T-helper 22 cell (primary cell): ENCODE data around the gene DUS3L.

Source experiments
- DNase-seq: peaks from one replicate; pipeline ENCODE4 v3.0.0-alpha.2; 2020; ENCODE audit warnings: low read depth

The DUS3L gene

GRCh38 chr19:5790559-5791520, at the start of gene DUS3L:
DUS3L (minus strand) TSS chr19:5791163; CDS start chr19:5791141, 22 bp downstream.
- peak; percentile 95 for DNase-seq

- no peak for DNase-seq
These were observed 48.4 kb upstream of the DUS3L start, which contains the start of gene FUT6 for GRCh38 chr19:5839065-5840017. FUT6 (minus strand) TSS chr19:5839702; CDS start chr19:5832567, 7,135 bp downstream.

GRCh38 chr19:5838353-5839064, 47.5 kb upstream of the DUS3L start:
- DNase-seq = no peak

DNA sequence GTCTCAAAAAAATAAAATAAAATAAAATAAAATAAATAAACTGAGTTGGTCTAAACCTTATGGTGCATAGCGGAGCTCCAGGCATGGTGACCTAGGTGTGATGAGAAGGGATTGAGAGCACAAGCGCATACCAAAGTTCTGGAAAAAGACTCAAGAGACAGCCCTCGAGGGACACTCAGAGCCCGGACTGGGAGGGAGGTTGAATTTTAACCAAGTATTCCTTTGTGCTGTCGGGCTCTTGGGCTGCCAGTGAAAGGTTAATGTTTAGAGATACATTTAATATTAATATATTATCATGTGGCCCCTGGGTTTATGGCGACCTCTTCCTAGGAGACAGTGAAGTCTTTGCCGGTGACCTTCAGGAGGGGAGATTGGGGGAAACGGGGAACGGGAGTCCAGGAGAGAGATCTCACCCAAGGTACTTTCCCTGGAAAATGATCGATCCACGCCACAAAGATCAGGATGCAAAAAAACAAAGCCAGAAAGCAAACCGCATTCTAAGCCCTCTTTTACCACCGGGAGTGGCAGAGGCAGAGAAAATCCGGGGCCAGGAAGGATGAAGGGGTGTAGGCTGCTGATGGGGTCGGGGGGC, 46.9 kb upstream of the DUS3L start:
- no peak for DNase-seq

- DNase-seq = no peak
These were observed 41.7 kb upstream of the DUS3L start for GRCh38 chr19:5832527-5833216.

GRCh38 chr19:5832061-5832460, 41.1 kb upstream of the DUS3L start:
- DNase-seq = no peak

- DNase-seq = no peak
These were observed 40.2 kb upstream of the DUS3L start for GRCh38 chr19:5831159-5831558.

DNA sequence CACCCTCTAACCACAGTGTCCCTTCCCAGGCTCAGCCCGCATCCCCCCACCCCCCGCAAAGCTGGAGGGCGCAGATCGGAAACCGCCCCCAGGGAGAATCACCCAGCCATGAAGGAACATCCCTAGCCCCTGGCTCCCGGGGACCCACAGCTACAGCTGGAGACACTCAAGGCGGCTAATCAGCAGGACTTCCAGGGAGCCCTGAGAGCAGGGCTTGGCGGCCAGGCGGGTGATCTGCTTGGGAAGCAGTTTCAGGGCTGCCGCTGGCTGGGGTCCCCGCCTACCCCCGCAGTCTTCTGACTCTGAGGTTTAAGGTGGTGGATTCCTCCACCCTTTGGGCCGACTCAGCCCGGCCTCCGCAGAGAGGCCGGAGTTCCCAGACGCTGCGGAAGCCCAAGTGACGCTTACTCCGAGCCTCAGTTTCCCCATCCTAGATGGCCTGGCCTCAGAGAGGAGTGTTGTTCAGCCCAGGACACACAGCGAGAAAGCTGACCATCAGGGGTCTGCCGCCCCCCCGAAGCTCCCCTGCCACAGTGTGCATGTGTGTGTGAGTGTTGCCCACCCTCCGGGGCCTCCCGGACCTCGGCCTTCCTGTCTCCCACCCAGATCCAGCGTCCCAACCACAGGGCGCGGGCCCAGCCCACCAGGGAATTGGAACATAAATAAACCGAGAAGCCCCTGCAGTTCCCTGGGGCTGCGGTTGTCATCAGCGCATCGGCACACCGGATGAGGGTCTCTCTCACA, 38.8 kb upstream of the DUS3L start:
- DNase-seq = no peak

GRCh38 chr19:5828661-5829566, 38.0 kb upstream of the DUS3L start:
- DNase-seq = no peak

DNA sequence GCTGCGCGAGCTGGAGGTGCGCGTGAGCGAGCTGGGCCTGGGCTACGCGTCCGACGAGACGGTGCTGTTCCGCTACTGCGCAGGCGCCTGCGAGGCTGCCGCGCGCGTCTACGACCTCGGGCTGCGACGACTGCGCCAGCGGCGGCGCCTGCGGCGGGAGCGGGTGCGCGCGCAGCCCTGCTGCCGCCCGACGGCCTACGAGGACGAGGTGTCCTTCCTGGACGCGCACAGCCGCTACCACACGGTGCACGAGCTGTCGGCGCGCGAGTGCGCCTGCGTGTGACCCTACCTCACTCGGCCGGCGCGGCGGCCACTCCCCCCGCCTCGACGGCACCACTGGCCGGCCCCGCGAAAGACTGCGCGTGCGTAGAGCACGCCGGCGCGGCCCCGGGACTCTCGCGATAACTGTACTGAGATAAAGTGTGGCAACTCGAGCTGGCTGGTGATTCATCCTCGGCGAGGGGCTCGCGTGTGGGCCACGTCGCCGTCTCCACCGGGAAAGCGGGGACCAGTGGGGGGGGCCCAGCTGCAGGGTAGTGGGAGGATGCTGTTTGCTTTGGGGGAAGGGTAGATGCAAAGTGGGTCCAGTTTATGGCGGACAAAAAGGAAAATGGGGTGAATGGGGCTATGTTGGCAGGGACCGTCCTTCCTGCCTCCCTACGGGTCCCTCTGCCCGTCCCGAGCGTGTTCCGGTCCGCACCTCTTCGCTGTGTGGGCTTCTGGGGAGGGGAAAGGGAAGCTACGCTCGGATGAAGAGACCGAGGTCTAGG, 37.1 kb upstream of the DUS3L start:
- peak; percentile 85 for DNase-seq

GRCh38 chr19:5827342-5827890, 36.5 kb upstream of the DUS3L start:
- no peak for DNase-seq

DNA sequence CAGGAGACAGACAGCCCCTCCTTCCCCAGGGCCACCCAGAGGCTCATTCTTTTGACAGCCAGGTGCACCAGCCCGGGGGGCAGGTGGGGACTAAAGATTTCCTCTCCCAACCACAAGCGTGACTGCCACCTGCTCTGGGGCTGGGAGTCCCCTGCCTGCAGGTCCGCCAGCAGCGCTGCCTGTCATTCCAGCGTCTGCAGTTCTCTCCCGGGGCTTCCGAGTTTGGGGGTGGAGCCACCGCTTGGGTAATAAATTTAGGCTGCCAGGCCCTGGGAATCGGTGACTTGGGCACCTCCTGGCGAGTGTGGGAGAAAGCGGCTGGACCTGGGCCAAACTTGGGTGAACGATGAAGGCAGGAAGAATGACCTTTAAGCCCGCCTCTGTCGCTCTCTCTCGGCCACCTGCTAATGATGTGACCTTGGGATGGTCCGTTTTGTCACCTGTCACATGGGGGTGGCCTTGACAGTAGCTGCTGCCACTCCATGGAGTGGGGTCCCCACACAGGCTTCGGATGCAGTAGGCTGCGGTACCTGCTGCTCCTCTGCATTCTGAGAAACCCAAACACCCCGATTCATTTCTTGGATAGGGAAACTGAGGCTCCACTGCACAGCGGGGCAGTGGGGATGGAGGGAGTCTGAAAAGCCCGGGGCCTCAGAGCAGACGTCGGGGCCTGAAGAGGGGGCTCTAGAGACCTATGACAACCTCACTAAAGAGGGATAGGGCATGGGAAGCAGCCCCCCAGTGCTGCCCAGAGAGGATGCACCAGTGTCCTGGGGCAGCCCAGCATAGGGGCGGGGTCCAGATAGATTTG, 35.8 kb upstream of the DUS3L start:
- DNase-seq = no peak

GRCh38 chr19:5825178-5825577, 34.2 kb upstream of the DUS3L start:
- DNase-seq = no peak

GRCh38 chr19:5824751-5825150, 33.8 kb upstream of the DUS3L start:
- no peak for DNase-seq

DNA sequence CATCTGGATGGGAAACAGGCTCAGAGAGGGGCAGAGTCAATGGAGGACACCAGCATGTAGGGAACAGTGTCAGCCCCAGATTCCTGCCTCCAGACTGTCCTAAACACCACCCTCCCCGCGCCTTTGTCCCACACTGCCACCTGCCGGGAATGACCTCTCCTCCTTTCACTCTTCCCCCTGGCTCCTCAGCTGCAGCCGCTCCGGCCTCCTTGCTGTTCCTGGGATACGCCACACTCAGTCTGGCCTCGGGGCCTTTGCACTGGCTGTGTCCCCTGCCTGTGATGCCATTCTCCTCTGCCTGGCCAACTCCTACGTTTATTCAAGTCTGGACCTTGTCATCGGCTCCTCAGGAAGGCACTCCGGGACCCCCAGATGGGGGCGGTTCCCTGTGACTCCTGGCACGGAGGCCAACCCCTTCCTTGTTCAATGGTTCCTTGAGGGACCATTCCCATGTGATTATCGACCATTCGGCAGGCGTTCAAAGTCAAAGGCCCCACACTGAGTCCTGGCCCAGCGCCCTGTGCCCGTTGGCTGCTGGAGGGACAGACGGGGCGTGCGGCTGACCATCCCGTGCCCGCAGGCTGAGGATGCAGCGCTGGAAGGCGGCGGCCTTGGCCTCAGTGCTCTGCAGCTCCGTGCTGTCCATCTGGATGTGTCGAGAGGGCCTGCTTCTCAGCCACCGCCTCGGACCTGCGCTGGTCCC, 32.8 kb upstream of the DUS3L start:
- no peak for DNase-seq

DNA sequence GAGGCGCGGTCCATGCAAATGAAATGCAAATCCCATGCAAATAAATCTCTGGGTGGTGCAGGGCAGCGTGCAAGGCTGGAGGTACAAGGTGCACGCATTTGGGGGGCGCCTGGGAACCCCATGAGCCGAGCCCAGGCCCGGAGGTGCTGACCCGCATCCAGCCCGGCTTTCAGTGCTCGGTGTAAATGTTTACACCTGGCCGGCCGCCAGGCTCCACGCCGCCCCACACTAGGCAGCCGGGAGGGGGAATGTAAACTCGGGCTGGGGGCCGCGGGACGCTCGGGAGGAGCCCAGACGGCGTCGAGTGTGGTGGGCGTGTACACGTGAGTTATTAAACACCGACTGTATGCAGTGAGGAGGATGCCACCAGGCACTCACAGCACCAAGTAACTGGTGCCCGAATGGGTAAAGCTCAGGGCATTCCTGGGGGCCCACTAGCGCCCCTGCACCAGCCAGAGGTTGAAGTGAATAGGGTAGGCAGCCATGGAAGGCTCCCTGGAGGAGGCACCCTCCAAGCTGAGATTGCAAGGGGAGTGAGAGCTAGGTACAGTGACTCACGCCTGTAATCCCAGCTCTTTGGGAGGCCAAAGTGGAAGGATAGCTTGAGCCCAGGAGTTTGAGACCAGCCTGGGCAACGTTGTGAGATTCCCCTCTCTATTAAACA, 31.4 kb upstream of the DUS3L start:
- no peak for DNase-seq
